ENCODE results near the gene FAM131B.

- TF ChIP-seq, protein P1, sequence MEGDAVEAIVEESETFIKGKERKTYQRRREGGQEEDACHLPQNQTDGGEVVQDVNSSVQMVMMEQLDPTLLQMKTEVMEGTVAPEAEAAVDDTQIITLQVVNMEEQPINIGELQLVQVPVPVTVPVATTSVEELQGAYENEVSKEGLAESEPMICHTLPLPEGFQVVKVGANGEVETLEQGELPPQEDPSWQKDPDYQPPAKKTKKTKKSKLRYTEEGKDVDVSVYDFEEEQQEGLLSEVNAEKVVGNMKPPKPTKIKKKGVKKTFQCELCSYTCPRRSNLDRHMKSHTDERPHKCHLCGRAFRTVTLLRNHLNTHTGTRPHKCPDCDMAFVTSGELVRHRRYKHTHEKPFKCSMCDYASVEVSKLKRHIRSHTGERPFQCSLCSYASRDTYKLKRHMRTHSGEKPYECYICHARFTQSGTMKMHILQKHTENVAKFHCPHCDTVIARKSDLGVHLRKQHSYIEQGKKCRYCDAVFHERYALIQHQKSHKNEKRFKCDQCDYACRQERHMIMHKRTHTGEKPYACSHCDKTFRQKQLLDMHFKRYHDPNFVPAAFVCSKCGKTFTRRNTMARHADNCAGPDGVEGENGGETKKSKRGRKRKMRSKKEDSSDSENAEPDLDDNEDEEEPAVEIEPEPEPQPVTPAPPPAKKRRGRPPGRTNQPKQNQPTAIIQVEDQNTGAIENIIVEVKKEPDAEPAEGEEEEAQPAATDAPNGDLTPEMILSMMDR (IDR thresholded peaks at IDR 0.05) = no peak
- no peak for TF ChIP-seq ZFX (IDR thresholded peaks at IDR 0.05; ENCODE audit: borderline replicate concordance)
These were observed 27.7 kb upstream of the FAM131B start for GRCh38 chr7:143390104-143390772.
